GM20431 (cell line): ENCODE results near the gene DEUP1.
"Not testable (repeated sequence)": the region's sequence is repeated elsewhere in the genome, so short reads cannot be mapped to it uniquely, and the experiment has no call there.

ENCODE experiments used
- in situ Hi-C: fragments of 300-500 bp; cut with MseI, MboI; formaldehyde crosslinking; loops from one replicate; pipeline ENCODE4 v1.15.0; 2020; ENCODE audit warnings: low sequenced_read_pairs; ENCODE audit not compliant: unreplicated experiment

Gene DEUP1, protein sequence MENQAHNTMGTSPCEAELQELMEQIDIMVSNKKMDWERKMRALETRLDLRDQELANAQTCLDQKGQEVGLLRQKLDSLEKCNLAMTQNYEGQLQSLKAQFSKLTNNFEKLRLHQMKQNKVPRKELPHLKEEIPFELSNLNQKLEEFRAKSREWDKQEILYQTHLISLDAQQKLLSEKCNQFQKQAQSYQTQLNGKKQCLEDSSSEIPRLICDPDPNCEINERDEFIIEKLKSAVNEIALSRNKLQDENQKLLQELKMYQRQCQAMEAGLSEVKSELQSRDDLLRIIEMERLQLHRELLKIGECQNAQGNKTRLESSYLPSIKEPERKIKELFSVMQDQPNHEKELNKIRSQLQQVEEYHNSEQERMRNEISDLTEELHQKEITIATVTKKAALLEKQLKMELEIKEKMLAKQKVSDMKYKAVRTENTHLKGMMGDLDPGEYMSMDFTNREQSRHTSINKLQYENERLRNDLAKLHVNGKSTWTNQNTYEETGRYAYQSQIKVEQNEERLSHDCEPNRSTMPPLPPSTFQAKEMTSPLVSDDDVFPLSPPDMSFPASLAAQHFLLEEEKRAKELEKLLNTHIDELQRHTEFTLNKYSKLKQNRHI

GRCh38 chr11:93330446-93330984 is at the start of gene DEUP1:
DEUP1 (plus strand) TSS chr11:93330742; CDS start chr11:93332260, 1,518 bp downstream.
- in situ Hi-C loops: no loop called here

- in situ Hi-C loops: no loop called here
Measured at GRCh38 chr11:93285430-93285829, 45.1 kb upstream of the DEUP1 start.

DNA sequence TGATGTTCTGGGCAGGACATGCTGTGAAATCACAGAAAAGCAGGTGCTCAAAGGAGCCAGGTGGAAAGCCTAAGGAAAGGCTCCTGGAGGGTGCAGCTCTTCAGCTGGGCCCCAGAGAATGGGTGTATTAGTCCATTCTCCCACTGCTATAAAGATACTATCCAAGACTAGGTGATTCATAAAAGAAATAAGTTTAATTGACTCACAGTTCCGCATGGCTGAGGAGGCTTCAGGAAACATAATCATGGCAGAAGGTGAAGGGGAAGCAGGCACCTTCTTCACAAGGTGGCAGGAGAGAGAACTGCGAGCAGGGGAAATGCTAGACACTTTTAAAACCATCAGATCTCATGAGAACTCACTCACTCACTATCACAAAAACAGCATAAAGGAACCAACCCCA is 43.1 kb upstream of the DEUP1 start:
- in situ Hi-C loops: no loop called here

DNA sequence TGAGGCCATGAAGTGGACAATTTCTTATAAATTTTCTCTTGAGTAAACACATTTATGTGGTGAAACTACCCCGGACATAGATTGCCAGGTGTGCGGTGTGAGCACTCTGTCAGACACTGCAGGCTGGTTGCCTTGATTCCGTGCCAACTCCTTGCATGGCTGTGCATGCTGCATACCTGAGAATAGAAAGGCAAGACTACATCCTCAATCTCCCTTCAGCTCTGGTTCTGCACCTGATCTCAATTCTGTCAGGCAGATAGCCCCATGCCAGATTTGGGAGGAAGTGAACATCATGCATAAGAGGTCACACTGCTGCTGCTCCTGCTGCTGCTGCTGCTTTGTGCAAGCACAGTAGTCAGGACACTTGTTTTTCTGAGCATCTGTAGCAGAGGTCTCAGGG is 42.5 kb upstream of the DEUP1 start:
- in situ Hi-C loops: no loop called here

GRCh38 chr11:93288767-93289166 is 41.8 kb upstream of the DEUP1 start:
- in situ Hi-C loops: no loop called here

DNA sequence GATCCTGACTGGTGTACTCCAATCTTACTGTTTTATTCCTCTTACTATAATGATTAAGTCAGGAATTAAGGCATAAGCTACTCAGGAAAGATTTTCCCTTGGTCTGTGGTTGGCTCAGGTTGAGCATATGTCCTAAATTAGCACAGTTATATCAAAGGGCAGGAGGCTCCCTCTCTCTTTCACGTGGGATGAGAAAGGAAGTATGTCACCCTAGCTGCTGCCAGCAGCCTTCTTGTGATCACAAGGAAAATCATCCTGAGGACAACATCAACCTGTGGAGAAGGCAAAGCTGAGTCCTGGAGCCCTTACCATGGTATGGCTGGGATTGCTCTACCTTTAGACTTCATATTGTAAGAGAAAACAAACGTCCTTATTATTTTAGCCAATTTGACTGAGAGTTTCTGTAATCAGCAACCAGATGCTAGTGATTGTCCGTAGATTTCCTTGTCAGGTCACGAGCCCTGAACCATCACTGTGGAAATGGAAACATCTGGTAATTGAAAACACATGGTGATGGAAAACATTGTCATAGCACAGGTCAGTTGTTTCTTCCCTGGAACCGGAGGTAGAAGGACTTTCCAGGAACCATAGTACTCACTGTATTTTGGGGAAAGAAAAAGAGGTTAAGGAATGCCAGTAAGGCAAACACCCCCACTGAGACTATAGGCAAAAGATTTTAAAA is 40.6 kb upstream of the DEUP1 start:
- in situ Hi-C loops: no loop called here

DNA sequence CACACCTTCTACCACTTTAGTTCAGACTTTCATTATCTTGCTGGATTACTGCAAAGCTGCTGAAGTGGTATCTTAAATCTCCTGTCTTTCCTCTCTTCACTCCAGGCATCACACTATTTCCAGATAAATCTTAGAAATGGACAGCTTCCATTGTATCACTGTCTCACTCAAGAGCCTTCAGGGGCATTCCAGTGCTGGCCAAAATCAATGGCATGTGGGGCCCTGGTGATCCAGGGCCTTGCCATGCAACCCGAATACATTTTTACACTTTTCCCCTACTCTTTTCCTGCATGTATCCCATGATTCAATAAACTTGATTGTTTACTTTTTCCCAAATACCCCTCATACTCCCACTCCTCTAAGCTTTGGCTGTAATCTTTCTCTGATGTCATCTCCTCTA is 39.4 kb upstream of the DEUP1 start:
- in situ Hi-C loops: no loop called here

DNA sequence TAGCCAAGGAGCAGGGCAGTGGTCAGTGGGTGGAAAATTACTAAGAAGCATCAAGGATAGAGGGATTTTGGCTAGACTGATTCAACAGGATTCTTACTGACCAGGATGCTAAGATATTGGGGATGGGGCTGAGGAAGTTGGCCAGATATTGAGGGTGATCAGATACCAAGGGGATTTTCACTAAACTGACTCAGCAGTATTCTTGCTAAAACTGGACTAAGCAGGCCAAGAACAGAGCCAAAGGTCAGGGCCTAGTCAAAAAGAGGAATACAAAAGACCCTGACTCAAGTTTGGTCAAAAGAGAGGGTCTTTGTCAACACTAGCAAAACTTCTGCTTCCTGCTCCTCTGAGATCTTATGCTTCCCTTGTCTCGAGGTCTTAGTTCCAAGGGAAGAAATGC is 38.6 kb upstream of the DEUP1 start:
- in situ Hi-C loops: no loop called here

DNA sequence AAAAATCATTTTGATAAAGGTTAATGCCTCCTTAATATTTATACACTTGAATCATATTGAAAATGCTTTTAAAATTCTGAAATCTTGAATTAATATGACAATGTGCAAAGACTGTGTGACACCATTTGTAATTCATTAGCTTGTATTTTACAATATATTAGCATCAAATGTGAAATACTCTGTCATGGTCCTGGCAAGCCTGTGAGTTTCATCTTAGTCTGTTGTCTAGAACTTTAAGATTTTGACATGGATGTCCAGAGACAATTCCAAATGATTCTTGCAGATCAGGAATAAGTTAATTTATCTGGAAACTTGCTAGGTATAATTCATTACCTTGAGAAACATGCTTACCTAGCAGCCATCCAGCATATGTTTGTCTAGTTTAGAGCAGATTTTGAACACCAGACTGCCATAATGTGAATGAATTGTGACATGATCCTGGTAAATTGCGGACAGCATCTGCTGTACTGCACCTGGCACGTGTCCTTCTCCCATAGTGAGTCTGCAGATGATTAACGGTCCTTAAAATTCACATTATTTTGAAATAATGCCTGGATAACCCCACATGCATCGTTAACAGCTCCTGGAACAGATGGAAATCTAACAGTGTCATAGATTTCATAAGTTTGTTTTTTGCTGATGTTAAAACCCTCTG is 34.5 kb upstream of the DEUP1 start:
- in situ Hi-C loops: no loop called here

- in situ Hi-C loops: no loop called here
Measured at GRCh38 chr11:93303689-93304088, 26.9 kb upstream of the DEUP1 start.

- in situ Hi-C loops: not testable (repeated sequence)
Measured at GRCh38 chr11:93314399-93314798, 16.1 kb upstream of the DEUP1 start.

DNA sequence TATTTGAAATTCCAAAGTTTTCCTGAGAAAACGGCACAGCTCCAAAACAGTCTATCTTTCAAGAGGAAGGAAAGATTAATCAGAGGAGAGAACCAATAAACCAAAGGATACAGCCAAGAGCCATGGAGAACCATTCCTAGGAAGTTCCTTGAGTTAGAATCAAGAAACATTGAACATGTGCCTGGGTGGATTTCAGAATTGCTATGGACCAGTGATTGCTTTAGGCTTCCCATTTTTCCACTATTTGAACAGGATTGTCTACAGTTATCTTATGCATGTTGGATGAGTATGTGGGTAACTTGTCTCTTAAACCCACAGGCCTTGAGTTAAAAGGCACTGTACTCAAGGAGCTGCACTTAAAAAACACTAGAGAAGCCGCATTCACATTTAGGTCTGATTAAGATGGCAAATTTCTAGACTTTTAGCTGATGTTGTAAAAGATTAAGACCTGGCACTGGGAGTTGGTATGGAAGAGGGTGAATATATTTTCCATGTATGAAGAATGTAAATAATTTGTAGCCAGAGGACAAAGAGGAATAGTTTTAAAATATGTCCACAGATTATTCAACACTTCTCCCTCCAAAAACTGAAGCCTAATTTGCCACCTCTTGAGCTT is 11.2 kb upstream of the DEUP1 start:
- in situ Hi-C loops: no loop called here

GRCh38 chr11:93320230-93320629 is 10.3 kb upstream of the DEUP1 start:
- in situ Hi-C loops: no loop called here

- in situ Hi-C loops: no loop called here
Measured at GRCh38 chr11:93322207-93322606, 8.3 kb upstream of the DEUP1 start.

DNA sequence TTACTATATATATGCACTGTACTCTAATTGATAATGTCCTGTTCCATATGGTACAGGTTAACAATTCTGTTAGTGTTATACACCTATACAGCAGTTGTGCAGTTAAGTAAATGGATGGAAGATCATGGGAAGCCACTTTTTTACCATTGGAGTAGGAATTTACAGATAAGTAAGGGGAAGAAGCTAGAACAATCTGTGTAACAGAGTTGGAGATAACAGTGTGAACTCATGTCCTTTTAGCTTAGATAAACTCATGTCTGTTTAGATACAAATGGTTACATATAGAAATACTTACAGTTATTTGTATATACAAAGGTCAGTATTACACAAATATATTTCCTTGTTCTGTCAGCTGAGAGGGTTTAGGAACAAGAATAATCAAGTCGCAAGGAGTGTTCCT is 6.8 kb upstream of the DEUP1 start:
- in situ Hi-C loops: no loop called here

GRCh38 chr11:93324500-93324899 is 6.0 kb upstream of the DEUP1 start:
- in situ Hi-C loops: no loop called here

DNA sequence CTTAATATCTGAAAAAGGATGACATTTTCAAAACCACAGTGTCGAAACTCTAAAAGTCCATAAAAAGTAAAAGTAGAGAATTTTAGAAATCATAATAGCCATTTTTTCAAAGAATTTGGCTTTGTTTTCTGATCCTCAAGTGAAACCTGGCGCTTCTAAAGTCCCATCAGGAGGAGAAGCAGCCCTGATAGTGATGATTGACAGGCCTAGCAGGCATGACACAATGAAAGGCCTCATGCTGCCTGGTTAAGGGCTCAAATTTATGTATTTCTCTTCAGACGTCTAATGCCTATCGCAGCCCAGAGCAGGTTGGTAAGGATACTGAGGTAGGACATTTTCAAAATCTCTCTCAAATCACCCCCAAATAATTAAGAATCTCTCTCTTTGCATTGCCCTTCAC is 3.9 kb upstream of the DEUP1 start:
- in situ Hi-C loops: no loop called here

DNA sequence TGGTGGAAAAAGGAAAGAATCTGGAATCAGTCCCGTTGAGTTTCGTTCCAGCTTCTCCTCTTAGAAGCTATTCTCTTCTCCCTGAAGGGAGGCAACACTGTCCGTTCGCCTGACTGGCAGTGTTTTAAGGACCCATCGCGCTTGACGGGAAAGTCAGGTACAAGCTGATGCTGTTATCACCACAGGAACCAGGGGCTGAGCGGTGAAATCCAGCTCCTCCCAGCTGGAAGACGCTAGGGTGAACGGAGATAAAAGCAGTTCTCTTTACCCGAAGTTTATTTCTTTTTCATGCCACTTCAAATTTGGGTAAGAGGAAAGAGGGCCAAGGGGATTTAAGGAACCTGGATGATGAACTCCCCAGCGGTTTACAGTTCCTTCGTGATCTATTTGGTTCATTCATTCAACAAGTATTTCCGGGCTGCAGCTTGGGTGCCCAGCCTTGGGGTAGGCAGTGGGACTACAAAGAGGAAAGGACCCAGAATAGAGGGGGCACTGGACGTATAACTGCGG is 551 bp upstream of the DEUP1 start:
- in situ Hi-C loops: no loop called here

DNA sequence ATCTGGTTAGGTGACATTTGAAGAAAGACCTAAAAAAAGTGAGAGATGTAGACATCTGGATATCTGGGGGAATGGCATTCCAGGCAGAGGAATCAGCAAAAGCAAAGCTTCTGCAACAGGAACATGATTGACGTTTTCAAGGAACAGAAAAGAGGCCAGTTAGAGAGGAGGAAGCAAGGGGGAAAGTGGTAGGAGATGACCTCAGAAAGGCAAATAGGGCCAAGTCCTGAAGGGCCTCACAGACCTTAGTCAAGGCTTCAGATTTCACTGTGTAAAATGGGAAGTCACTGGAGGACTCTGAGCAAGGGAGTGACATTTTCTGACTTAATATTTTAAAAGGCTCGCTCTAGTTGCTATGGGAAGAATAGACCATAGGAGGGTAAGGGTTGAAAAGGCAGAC is 9.7 kb downstream of the DEUP1 start:
- in situ Hi-C loops: no loop called here

DNA sequence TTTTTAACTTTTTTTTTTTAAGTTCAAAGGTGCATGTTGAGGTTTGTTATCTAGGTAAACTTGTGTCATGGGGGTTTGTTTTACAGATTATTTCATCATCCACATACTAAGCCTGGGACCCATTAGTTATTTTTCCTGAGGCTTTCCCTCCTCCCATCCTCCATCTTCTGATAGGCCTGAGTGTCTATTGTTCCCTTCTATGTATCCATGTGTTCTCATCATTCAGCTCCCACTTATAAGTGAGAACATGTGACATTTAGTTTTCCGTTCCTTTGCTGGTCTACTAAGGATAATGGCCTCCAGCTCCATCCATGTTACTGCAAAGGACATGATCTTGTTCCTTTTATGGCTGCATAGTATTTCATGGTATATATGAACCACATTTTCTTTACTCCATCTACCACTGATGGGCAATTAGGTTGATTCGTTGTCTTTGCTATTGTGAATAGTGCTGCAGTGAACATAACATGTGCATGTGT is 14.4 kb downstream of the DEUP1 start:
- in situ Hi-C loops: no loop called here
